ENCODE data around the gene SUMO4. TPM values are rescaled to one million over a fixed set of nuclear protein-coding genes. Genes with fewer than 3 reads are reported as not detected.
"Not testable (repeated sequence)": the region's sequence is repeated elsewhere in the genome, so short reads cannot be mapped to it uniquely, and the experiment has no call there.

Gene SUMO4
- total and polyA plus RNA-seq, 4 donors, result 0.83 to 3.3 (median 0.84) TPM; not detected in 1

- TF ChIP-seq CTCF (IDR thresholded peaks at IDR 0.05; ENCODE audit: low read depth, low read length, missing input control), result no peak
Observed at GRCh38 chr6:149443411-149444181, 43.5 kb downstream of the SUMO4 start (continued).

GRCh38 chr6:149444360-149445094 is 44.5 kb downstream of the SUMO4 start:
- H3K4me1 ChIP-seq (ENCODE audit: control insufficient read depth in 4 of 4, insufficient read depth in 4 of 4, low read length in 3 of 4); H3K27ac ChIP-seq (ENCODE audit: low read depth in 1 of 2, low read length in 2 of 2); DNase-seq (ENCODE audit: low spot score); H3K4me3 ChIP-seq (ENCODE audit: low read depth in 1 of 3, low read length in 3 of 3); H3K36me3 ChIP-seq (ENCODE audit: control insufficient read depth in 4 of 4, insufficient read depth in 3 of 4, low read depth in 1 of 4, low read length in 3 of 4); H3K9ac ChIP-seq (ENCODE audit: low read depth in 1 of 2, low read length in 2 of 2); H3K27me3 ChIP-seq (ENCODE audit: control insufficient read depth in 4 of 4, insufficient read depth in 4 of 4, low read length in 3 of 4); H3K9me3 ChIP-seq (ENCODE audit: control insufficient read depth in 4 of 4, low read length in 3 of 4): not testable (repeated sequence)
- WGBS, result 64% methylated on average over 3 of the region's 3 CpGs

- H3K4me3 ChIP-seq (ENCODE audit: low read depth in 1 of 3, low read length in 3 of 3), result no peak overlapping the region
- WGBS, result 92% methylated on average over 6 of the region's 6 CpGs
- no peaks in the 10 kb centered on the region for H3K36me3 ChIP-seq (ENCODE audit: control insufficient read depth in 4 of 4, insufficient read depth in 3 of 4, low read depth in 1 of 4, low read length in 3 of 4)
- H3K9ac ChIP-seq (ENCODE audit: low read depth in 1 of 2, low read length in 2 of 2), result no peak overlapping the region
- no peak overlapping the region for H3K27ac ChIP-seq (ENCODE audit: low read depth in 1 of 2, low read length in 2 of 2)
- H3K4me1 ChIP-seq (ENCODE audit: control insufficient read depth in 4 of 4, insufficient read depth in 4 of 4, low read length in 3 of 4), result peaks cover 0 to under 1% (median 0%) of the 10 kb centered on the region in 4 donors
- TF ChIP-seq NR2F2 (IDR thresholded peaks at IDR 0.05) (no peak), SP1 (IDR thresholded peaks at IDR 0.05) (no peak), RAD21 (IDR thresholded peaks at IDR 0.05) (no peak), GABPA (IDR thresholded peaks at IDR 0.05 in 1 of 2, conservative IDR thresholded peaks at IDR 0.05 in 1 of 2) (no peak), FOXA1 (IDR thresholded peaks at IDR 0.05) (no peak), HNF4A (conservative IDR thresholded peaks at IDR 0.05) (no peak), REST (IDR thresholded peaks at IDR 0.05) (no peak), EGR1 (IDR thresholded peaks at IDR 0.05; ENCODE audit: low read depth in 2 of 2) (no peak), CTCF (IDR thresholded peaks at IDR 0.05; ENCODE audit: low read depth, low read length, missing input control) (no peak), HNF4G (IDR thresholded peaks at IDR 0.05) (no peak), MAX (IDR thresholded peaks at IDR 0.05) (no peak), FOXA2 (IDR thresholded peaks at IDR 0.05) (no peak), JUND (IDR thresholded peaks at IDR 0.05) (no peak), ZBTB33 (IDR thresholded peaks at IDR 0.05) (no peak), YY1 (IDR thresholded peaks at IDR 0.05) (no peak), ATF3 (IDR thresholded peaks at IDR 0.05) (no peak)
- H3K27me3 ChIP-seq (ENCODE audit: control insufficient read depth in 4 of 4, insufficient read depth in 4 of 4, low read length in 3 of 4), result no peaks in the 10 kb centered on the region
- no peak for DNase-seq (ENCODE audit: low spot score)
- H3K9me3 ChIP-seq (ENCODE audit: control insufficient read depth in 4 of 4, low read length in 3 of 4), result no peaks in the 10 kb centered on the region
Observed at GRCh38 chr6:149445095-149445466, 45.0 kb downstream of the SUMO4 start.
